Neural progenitor cell (in vitro differentiated cells): ENCODE results near the gene TCF3.

Experiments
- EZH2 ChIP-seq: fragments of 200-600 bp; sonication (generic); IDR thresholded peaks from 2 replicates; pipeline ENCODE4 v1.6.1; 2017; ENCODE audit warnings: antibody characterized with exemption, mild to moderate bottlenecking, moderate library complexity
- EZH2phosphoT487 ChIP-seq: fragments of 200-600 bp; sonication (generic); IDR thresholded peaks from 2 replicates; pipeline ENCODE4 v1.6.1; 2017; ENCODE audit warnings: antibody characterized with exemption
- TF ChIP-seq, protein P1 (sequence below): fragments of 200-600 bp; sonication (generic); IDR thresholded peaks from 2 replicates; pipeline ENCODE4 v1.5.1; 2017; ENCODE audit warnings: antibody characterized with exemption, mild to moderate bottlenecking

DNA sequence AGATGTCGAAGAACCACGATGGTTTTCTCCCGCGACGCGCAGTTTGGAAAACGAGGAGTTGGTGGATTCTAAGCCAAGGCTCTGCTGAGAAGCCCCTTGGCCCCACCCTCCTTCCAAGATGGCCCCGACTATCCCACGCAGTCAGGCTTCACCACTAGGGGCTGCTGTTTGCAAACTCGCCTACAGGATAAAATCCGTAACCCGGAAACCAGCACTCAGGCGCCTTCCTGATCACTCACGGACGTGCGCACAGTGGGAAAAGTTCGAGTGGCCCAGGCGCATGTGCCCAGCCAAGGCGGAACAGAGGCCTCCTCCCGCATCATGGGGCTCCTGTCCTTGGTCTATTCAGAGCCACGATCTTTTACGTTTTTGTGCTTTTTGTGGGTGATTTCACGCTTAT, 28.0 kb downstream of the TCF3 start:
- TF ChIP-seq, protein P1, sequence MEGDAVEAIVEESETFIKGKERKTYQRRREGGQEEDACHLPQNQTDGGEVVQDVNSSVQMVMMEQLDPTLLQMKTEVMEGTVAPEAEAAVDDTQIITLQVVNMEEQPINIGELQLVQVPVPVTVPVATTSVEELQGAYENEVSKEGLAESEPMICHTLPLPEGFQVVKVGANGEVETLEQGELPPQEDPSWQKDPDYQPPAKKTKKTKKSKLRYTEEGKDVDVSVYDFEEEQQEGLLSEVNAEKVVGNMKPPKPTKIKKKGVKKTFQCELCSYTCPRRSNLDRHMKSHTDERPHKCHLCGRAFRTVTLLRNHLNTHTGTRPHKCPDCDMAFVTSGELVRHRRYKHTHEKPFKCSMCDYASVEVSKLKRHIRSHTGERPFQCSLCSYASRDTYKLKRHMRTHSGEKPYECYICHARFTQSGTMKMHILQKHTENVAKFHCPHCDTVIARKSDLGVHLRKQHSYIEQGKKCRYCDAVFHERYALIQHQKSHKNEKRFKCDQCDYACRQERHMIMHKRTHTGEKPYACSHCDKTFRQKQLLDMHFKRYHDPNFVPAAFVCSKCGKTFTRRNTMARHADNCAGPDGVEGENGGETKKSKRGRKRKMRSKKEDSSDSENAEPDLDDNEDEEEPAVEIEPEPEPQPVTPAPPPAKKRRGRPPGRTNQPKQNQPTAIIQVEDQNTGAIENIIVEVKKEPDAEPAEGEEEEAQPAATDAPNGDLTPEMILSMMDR: peak; percentile 75
- TF ChIP-seq EZH2: no peak
- TF ChIP-seq EZH2phosphoT487: no peak
